GM10266 (cell line): Measurements from ENCODE around the gene COA8.

Experiments
- DNase-seq: peaks from one replicate; pipeline ENCODE4 v3.0.0; 2012; ENCODE audit errors: extremely low spot score
- CTCF ChIP-seq: IDR thresholded peaks from 2 replicates; pipeline ENCODE4 v1.5.1; 2012; ENCODE audit warnings: mild to moderate bottlenecking, low read depth; ENCODE audit not compliant: control insufficient read depth, insufficient read depth; ENCODE audit errors: missing control alignments

Gene COA8

GRCh38 chr14:103518422-103519042 lies 44.2 kb upstream of the COA8 start:
- DNase-seq: peak; percentile 85
- peak; percentile 89 for TF ChIP-seq CTCF

GRCh38 chr14:103519043-103519836 lies 43.5 kb upstream of the COA8 start:
- TF ChIP-seq CTCF: no peak
- DNase-seq: peak; percentile 46

GRCh38 chr14:103519837-103520212 lies 42.9 kb upstream of the COA8 start:
- TF ChIP-seq CTCF: no peak
- DNase-seq: no peak

GRCh38 chr14:103520269-103520656 lies 42.5 kb upstream of the COA8 start:
- no peak for TF ChIP-seq CTCF
- no peak for DNase-seq

- peak; percentile 85 for DNase-seq
- TF ChIP-seq CTCF: peak; percentile 65
Measured at GRCh38 chr14:103520657-103521437, 41.9 kb upstream of the COA8 start.

GRCh38 chr14:103521438-103521950 lies 41.3 kb upstream of the COA8 start:
- no peak for TF ChIP-seq CTCF
- no peak for DNase-seq
